Neural cell (in vitro differentiated cells): ENCODE results near the gene WWTR1. TPM values are rescaled to one million over a fixed set of nuclear protein-coding genes. Genes with fewer than 3 reads are reported as not detected.

Experiments used
- H2AFZ ChIP-seq: fragments of 200-600, 300-800 bp; sonication (generic), shearing (Covaris generic); 2 replicates; pipeline ENCODE4 v1.6.0; 2014; ENCODE audit warnings: low read depth, mild to moderate bottlenecking, antibody characterized with exemption, low read length, moderate library complexity
- H3F3A ChIP-seq: fragments of 200-600 bp; shearing (Covaris generic); 2 replicates; pipeline ENCODE4 v1.6.1; 2016; ENCODE audit warnings: mild to moderate bottlenecking, moderate library complexity, mixed read lengths, antibody characterized with exemption, low read length; ENCODE audit not compliant: insufficient read depth, poor library complexity, severe bottlenecking
- H3K27ac ChIP-seq: fragments of 200-600, 300-800 bp; sonication (generic), shearing (Covaris generic); 2 replicates; pipeline ENCODE4 v1.5.1; 2014; ENCODE audit warnings: mild to moderate bottlenecking, low read length, moderate library complexity
- H3K27me3 ChIP-seq: fragments of 300-800, 200-600 bp; sonication (generic), shearing (Covaris generic); 2 replicates; pipeline ENCODE4 v1.6.0; 2014; ENCODE audit warnings: mild to moderate bottlenecking, low read depth, low read length, moderate library complexity; ENCODE audit not compliant: insufficient read depth
- H3K36me3 ChIP-seq: fragments of 300-800, 200-600 bp; sonication (generic), shearing (Covaris generic); 2 replicates; pipeline ENCODE4 v1.5.1; 2014; ENCODE audit warnings: mild to moderate bottlenecking, antibody characterized with exemption, low read length, moderate library complexity; ENCODE audit not compliant: insufficient read depth
- H3K4me2 ChIP-seq: fragments of 300-800, 200-600 bp; sonication (generic), shearing (Covaris generic); 2 replicates; pipeline ENCODE4 v1.6.0; 2014; ENCODE audit warnings: mild to moderate bottlenecking, low read length
- H3K4me3 ChIP-seq: fragments of 300-800, 200-600 bp; sonication (generic), shearing (Covaris generic); 2 replicates; pipeline ENCODE4 v1.5.1; 2014; ENCODE audit warnings: mild to moderate bottlenecking, low read length, moderate library complexity
- H3K79me2 ChIP-seq: fragments of 200-600 bp; shearing (Covaris generic); replicated peaks from 2 replicates; pipeline ENCODE4 v1.6.0; 2014; ENCODE audit warnings: mild to moderate bottlenecking, low read length, moderate library complexity; ENCODE audit not compliant: insufficient read depth
- H3K9ac ChIP-seq: fragments of 300-800, 200-600 bp; sonication (generic), shearing (Covaris generic); 2 replicates; pipeline ENCODE4 v1.6.1; 2016; ENCODE audit warnings: mild to moderate bottlenecking, low read length, mixed read lengths
- H3K9me2 ChIP-seq: fragments of 200-600 bp; shearing (Covaris generic); 2 replicates; pipeline ENCODE4 v1.6.1; 2016; ENCODE audit warnings: mild to moderate bottlenecking, low read length, mixed read lengths; ENCODE audit not compliant: insufficient read depth
- H3K9me3 ChIP-seq: fragments of 200-600, 300-800 bp; sonication (generic), shearing (Covaris generic); 2 replicates; pipeline ENCODE4 v1.6.1; 2016; ENCODE audit warnings: mild to moderate bottlenecking, mixed run types, low read length, moderate library complexity, mixed read lengths
- H4K20me1 ChIP-seq: fragments of 200-600 bp; shearing (Covaris generic); 2 replicates; pipeline ENCODE4 v1.6.1; 2016; ENCODE audit warnings: mild to moderate bottlenecking, mixed run types; ENCODE audit not compliant: insufficient read depth
- EP300 ChIP-seq: fragments of 450-650 bp; conservative IDR thresholded peaks from 2 replicates; pipeline ENCODE4 v1.6.1; 2014; ENCODE audit warnings: antibody characterized with exemption, mild to moderate bottlenecking, moderate library complexity; ENCODE audit not compliant: poor library complexity, severe bottlenecking
- EZH2 ChIP-seq: fragments of 200-600, 300-800 bp; shearing (Covaris generic), sonication (generic); IDR thresholded peaks from 2 replicates; pipeline ENCODE4 v1.6.1; 2014; ENCODE audit warnings: antibody characterized with exemption, low read length, borderline replicate concordance, mild to moderate bottlenecking; ENCODE audit not compliant: insufficient read depth, poor library complexity, severe bottlenecking
- MXI1 ChIP-seq: fragments of 450-650 bp; conservative IDR thresholded peaks from 2 replicates; pipeline ENCODE4 v1.6.1; 2014; ENCODE audit warnings: antibody characterized with exemption, mild to moderate bottlenecking; ENCODE audit not compliant: poor library complexity, severe bottlenecking
- POLR2AphosphoS5 ChIP-seq: IDR thresholded peaks from 2 replicates; pipeline ENCODE4 v1.6.1; 2012
- RAD21 ChIP-seq: fragments of 450-650 bp; conservative IDR thresholded peaks from 2 replicates; pipeline ENCODE4 v1.6.1; 2014; ENCODE audit warnings: antibody characterized with exemption, mild to moderate bottlenecking, moderate library complexity
- SMC3 ChIP-seq: fragments of 450-650 bp; conservative IDR thresholded peaks from 2 replicates; pipeline ENCODE4 v1.6.1; 2014; ENCODE audit warnings: antibody characterized with exemption, mild to moderate bottlenecking, moderate library complexity; ENCODE audit not compliant: poor library complexity
- TAF1 ChIP-seq: IDR thresholded peaks from 2 replicates; pipeline ENCODE4 v1.6.1; 2012; ENCODE audit warnings: low read depth
- polyA plus RNA-seq: library from polyadenylated mRNA; depleted of rRNA; stranded (reverse); fragments of >200 nt; gene quantifications from 2 replicates; pipeline ENCODE4 v1.2.3, GENCODE V29; 2014
- TF ChIP-seq, protein P1 (sequence below): fragments of 450-650 bp; IDR thresholded peaks from 2 replicates; pipeline ENCODE4 v1.5.1; 2014; ENCODE audit warnings: antibody characterized with exemption, mild to moderate bottlenecking, moderate library complexity; ENCODE audit not compliant: poor library complexity, severe bottlenecking
- TF ChIP-seq, protein P2 (sequence below): IDR thresholded peaks from 2 replicates; pipeline ENCODE4 v1.6.1; 2012; ENCODE audit warnings: borderline replicate concordance

WWTR1 gene
- polyA plus RNA-seq, 1 donor from 2014 or later = 0.97 TPM

DNA sequence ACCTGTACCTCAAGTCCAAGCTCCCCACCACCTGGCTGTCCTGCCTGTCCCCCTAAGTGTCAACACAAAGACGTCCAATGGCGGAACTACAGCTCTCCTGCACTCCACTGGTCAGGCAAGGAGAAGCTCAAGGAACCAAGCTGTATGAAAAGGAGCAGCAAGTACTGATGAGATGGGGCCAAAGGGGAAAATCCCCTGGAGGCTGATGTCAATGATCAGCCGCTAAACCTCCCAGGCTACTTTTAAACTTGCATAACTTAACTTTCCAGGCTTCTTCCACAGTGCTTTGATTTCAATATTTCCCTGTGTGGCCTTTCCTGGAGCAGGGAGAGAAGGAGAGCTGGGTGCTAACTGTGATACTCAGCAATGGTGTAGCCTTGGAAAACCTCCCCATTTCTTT is 148.3 kb downstream of the WWTR1 start:
- H3K9me3 ChIP-seq = no peaks in the 10 kb centered on the region
- H3K36me3 ChIP-seq = no peaks in the 10 kb centered on the region
- no peaks in the 10 kb centered on the region for H3F3A ChIP-seq
- TF ChIP-seq, protein P1, sequence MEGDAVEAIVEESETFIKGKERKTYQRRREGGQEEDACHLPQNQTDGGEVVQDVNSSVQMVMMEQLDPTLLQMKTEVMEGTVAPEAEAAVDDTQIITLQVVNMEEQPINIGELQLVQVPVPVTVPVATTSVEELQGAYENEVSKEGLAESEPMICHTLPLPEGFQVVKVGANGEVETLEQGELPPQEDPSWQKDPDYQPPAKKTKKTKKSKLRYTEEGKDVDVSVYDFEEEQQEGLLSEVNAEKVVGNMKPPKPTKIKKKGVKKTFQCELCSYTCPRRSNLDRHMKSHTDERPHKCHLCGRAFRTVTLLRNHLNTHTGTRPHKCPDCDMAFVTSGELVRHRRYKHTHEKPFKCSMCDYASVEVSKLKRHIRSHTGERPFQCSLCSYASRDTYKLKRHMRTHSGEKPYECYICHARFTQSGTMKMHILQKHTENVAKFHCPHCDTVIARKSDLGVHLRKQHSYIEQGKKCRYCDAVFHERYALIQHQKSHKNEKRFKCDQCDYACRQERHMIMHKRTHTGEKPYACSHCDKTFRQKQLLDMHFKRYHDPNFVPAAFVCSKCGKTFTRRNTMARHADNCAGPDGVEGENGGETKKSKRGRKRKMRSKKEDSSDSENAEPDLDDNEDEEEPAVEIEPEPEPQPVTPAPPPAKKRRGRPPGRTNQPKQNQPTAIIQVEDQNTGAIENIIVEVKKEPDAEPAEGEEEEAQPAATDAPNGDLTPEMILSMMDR = no peak
- no peak for TF ChIP-seq EP300
- TF ChIP-seq SMC3 = no peak
- no peak for TF ChIP-seq EZH2
- TF ChIP-seq MXI1 = no peak
- no peaks in the 10 kb centered on the region for H3K9me2 ChIP-seq
- H3K79me2 ChIP-seq = no peaks in the 10 kb centered on the region
- no peak overlapping the region for H3K4me3 ChIP-seq
- H2AFZ ChIP-seq = no peak overlapping the region
- no peak overlapping the region for H3K4me2 ChIP-seq
- H3K27me3 ChIP-seq = no peaks in the 10 kb centered on the region
- no peak overlapping the region for H3K27ac ChIP-seq
- no peaks in the 10 kb centered on the region for H4K20me1 ChIP-seq
- no peak overlapping the region for H3K9ac ChIP-seq

DNA sequence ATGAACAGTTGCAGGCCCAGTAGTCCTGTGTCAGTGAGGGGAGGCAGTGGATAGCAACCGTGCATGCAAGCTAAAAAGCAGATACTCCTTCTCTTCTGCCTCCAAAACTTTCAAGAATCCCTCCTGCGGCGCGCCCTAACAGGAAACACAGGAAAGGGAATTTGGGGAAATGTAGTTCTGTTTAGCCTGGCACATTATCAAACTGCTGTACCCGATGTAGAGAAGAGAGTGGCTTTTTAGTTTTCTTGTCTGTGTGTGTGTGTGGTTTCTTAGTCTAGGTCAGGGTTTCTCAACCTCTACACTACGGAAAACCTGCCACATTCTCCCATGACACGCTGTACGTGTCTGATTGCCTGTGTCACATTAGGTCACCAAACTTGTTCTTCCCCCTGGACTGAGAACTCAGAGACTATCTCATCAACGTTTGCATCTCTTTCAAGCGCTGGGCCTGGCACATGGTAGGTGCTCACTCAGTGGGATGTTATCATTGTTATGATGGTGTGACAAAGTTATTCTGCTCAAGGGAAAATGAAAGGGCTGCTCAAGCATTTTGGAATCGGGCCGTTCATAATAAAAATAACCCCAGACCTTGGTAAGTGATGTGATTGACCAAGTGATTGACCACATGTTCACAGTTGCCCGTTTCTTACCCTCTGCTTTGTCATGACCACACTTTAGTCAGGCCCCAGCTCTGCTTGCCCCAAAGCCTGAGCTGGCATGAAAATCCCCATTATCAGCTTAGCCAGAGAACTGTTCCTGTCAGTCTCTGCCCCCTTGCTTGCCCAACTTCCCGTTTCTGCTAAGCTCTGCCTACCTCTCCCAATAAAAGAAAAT is 150.1 kb downstream of the WWTR1 start:
- Histone ChIP-seq H4K20me1 (no peaks in the 10 kb centered on the region), H3K9ac (no peak overlapping the region), H3K9me3 (no peaks in the 10 kb centered on the region), H3K79me2 (no peaks in the 10 kb centered on the region), H3F3A (no peaks in the 10 kb centered on the region), H3K4me3 (no peak overlapping the region), H2AFZ (no peak overlapping the region), H3K27me3 (no peaks in the 10 kb centered on the region), H3K4me2 (no peak overlapping the region), H3K9me2 (no peaks in the 10 kb centered on the region), H3K27ac (no peak overlapping the region), H3K36me3 (no peaks in the 10 kb centered on the region)
- TF ChIP-seq, protein P1 = no peak
- TF ChIP-seq MXI1 (no peak), POLR2AphosphoS5 (no peak), EZH2 (no peak), EP300 (no peak), TAF1 (no peak), SMC3 (no peak), RAD21 (no peak)
- TF ChIP-seq, protein P2, sequence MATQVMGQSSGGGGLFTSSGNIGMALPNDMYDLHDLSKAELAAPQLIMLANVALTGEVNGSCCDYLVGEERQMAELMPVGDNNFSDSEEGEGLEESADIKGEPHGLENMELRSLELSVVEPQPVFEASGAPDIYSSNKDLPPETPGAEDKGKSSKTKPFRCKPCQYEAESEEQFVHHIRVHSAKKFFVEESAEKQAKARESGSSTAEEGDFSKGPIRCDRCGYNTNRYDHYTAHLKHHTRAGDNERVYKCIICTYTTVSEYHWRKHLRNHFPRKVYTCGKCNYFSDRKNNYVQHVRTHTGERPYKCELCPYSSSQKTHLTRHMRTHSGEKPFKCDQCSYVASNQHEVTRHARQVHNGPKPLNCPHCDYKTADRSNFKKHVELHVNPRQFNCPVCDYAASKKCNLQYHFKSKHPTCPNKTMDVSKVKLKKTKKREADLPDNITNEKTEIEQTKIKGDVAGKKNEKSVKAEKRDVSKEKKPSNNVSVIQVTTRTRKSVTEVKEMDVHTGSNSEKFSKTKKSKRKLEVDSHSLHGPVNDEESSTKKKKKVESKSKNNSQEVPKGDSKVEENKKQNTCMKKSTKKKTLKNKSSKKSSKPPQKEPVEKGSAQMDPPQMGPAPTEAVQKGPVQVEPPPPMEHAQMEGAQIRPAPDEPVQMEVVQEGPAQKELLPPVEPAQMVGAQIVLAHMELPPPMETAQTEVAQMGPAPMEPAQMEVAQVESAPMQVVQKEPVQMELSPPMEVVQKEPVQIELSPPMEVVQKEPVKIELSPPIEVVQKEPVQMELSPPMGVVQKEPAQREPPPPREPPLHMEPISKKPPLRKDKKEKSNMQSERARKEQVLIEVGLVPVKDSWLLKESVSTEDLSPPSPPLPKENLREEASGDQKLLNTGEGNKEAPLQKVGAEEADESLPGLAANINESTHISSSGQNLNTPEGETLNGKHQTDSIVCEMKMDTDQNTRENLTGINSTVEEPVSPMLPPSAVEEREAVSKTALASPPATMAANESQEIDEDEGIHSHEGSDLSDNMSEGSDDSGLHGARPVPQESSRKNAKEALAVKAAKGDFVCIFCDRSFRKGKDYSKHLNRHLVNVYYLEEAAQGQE = no peak
